K562 (cell line): ENCODE results near the gene LSM8. TPM values are rescaled to one million over a fixed set of nuclear protein-coding genes. Genes with fewer than 3 reads are reported as not detected.

Source experiments
- BRCA1 ChIP-seq, 2 experiments: fragments of 450-650 bp in 1 of 2; sonication (generic) in 1 of 2; formaldehyde crosslinking in 1 of 2; IDR thresholded peaks; 2 replicates each; pipeline versions ENCODE4 v1.5.0 to v1.6.1; 2017 to 2020; ENCODE audit warnings: mild to moderate bottlenecking in 1 of 2, missing genetic modification reagents in 1 of 2
- CEBPG ChIP-seq, 3 experiments: fragments of 200-800 bp in 1 of 3; sonication (Bioruptor generic) in 1 of 3; sonication (generic) in 1 of 3; formaldehyde crosslinking in 1 of 3; IDR thresholded peaks in 2 of 3; conservative IDR thresholded peaks in 1 of 3; 2 replicates each; pipeline versions ENCODE4 v1.6.1 to v1.8.0; 2016 to 2022; ENCODE audit warnings: missing compliant biosample characterization in 2 of 3, missing genetic modification characterization in 2 of 3, mild to moderate bottlenecking in 1 of 3, missing genetic modification reagents in 1 of 3
- CHD2 ChIP-seq: IDR thresholded peaks from 2 replicates; pipeline ENCODE4 v1.6.1; 2011; ENCODE audit warnings: low read depth, low read length
- FOSL1 ChIP-seq: fragments of 200-800 bp; sonication (Bioruptor generic); conservative IDR thresholded peaks from 2 replicates; pipeline ENCODE4 v1.6.1; 2016; ENCODE audit warnings: missing genetic modification characterization, missing compliant biosample characterization
- MYBL2 ChIP-seq, 2 experiments: fragments of 450-650 bp in 1 of 2; sonication (generic) in 1 of 2; formaldehyde crosslinking in 1 of 2; IDR thresholded peaks; 2 replicates each; pipeline versions ENCODE4 v1.6.1 to v1.8.1; 2017 to 2022; ENCODE audit warnings: borderline replicate concordance in 1 of 2, inconsistent platforms in 1 of 2, low read depth in 1 of 2, mild to moderate bottlenecking in 1 of 2, missing genetic modification reagents in 1 of 2, moderate library complexity in 1 of 2
- NUFIP1 ChIP-seq: fragments of 450-650 bp; IDR thresholded peaks from 2 replicates; pipeline ENCODE4 v1.6.1; 2018; ENCODE audit not compliant: partially characterized antibody
- RBM15 ChIP-seq: fragments of 200-400 bp; formaldehyde crosslinking; IDR thresholded peaks from 2 replicates; pipeline ENCODE4 v1.6.1; 2018; ENCODE audit warnings: mild to moderate bottlenecking, low read length, moderate library complexity; ENCODE audit not compliant: insufficient read depth
- SMARCA5 ChIP-seq: fragments of 450-650 bp; IDR thresholded peaks from 2 replicates; pipeline ENCODE4 v1.6.1; 2016
- TFE3 ChIP-seq: fragments of 450-650 bp; formaldehyde crosslinking; IDR thresholded peaks from 2 replicates; pipeline ENCODE4 v1.4.0; 2020; ENCODE audit warnings: mild to moderate bottlenecking, mixed read lengths
- TRIM24 ChIP-seq, 2 experiments: fragments of 450-650 bp; IDR thresholded peaks; 2 replicates each; pipeline ENCODE4 v1.6.1; 2016
- ZNF175 ChIP-seq: fragments of 200-800 bp; sonication (Bioruptor generic); IDR thresholded peaks from 2 replicates; pipeline ENCODE4 v1.6.1; 2016; ENCODE audit warnings: low read depth, mild to moderate bottlenecking, missing genetic modification characterization, missing compliant biosample characterization
- ZNF282 ChIP-seq: sonication (generic); formaldehyde crosslinking; IDR thresholded peaks from 2 replicates; pipeline ENCODE4 v1.8.1; 2023; ENCODE audit warnings: missing genetic modification reagents
- ZNF398 ChIP-seq: fragments of 250-450 bp; sonication (Bioruptor Pico); IDR thresholded peaks from 2 replicates; pipeline ENCODE4 v1.8.0; 2021; ENCODE audit warnings: moderate library complexity, mild to moderate bottlenecking, inconsistent platforms
- polyA plus RNA-seq, 8 experiments: library from polyadenylated mRNA; depleted of rRNA in 4 of 8; stranded (reverse) in 5 of 8; unstranded in 3 of 8; fragments of >200 nt; fragmentation: Nextera tagmentation in 2 of 8; fragmentation: Illumina TruSeq in 1 of 8; extraction: Ambion mirVana in 2 of 8; extraction: Trizol in 1 of 8; gene quantifications; 2 replicates each; pipeline versions ENCODE4 v1.2.1 to v1.2.3, GENCODE V29; 2011 to 2014; ENCODE audit warnings: inconsistent platforms in 1 of 8, missing spikeins in 1 of 8
- total RNA-seq, 7 experiments: library from RNA; depleted of rRNA in 6 of 7; stranded (reverse); fragments of >200 nt in 6 of 7; fragmentation: Illumina TruSeq in 2 of 7; extraction: Trizol in 2 of 7; gene quantifications; 2 replicates each; pipeline versions ENCODE4 v1.2.1 to v1.2.3, GENCODE V29; 2011 to 2021; ENCODE audit warnings: low replicate concordance in 1 of 7
- TF ChIP-seq, protein P1 (sequence below): sonication (generic); formaldehyde crosslinking; IDR thresholded peaks from 2 replicates; pipeline ENCODE4 v1.8.0; 2023; ENCODE audit warnings: missing genetic modification reagents, mild to moderate bottlenecking, borderline replicate concordance

The LSM8 gene
- total and polyA plus RNA-seq, 9 of the 15 experiments (the other 6 are each of a cell fraction or from before 2014, with no cell fraction given), result 81.5 to 340 (median 180) TPM

DNA sequence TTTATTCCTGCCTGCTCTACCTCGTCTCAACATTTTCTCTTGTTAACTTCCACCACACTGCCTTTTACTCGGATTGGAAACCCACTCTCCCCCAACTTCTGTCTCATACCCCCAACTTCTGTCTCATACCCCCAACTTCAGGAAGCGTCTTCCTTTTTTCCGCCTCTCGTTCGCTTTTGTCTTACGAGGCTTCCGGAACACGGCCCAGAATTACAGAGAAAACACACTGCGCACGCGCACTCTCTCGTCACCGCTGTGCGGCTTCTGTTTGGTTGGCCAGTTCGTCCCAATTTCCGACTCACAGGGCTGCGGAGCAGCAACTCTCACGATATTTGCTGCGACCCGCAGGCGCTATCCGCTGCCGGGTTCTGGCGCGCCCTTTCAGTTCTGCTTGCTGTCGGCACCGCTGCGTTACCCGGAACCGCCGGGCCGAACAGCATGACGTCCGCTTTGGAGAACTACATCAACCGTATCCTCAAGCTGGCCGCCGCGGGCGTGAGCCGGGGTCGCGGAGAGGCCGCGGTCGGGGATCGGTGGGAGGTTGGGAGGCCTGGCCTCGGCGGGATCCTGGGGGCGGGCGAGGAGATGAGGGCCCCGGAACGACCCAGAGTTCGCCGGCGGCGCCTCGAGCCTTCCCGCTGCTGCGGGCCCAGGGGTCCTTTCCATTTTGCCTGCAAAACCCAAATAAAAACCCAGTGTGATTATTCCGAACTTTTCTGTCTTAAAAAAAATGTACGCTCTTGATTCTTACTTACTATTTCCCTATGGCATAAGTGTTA, at the start of gene LSM8 (continued):
- TF ChIP-seq TRIM24 (IDR thresholded peaks at IDR 0.05) (peak in 1 of 2 experiments; percentile 46; a peak in 1 of 4 replicates), RBM15 (no peak), NUFIP1 (no peak), BRCA1 (IDR thresholded peaks at IDR 0.05) (no peak), BRCA1 (CRISPR knock-in tag; IDR thresholded peaks at IDR 0.05) (no peak), CEBPG (CRISPR knock-in tag; IDR thresholded peaks at IDR 0.05) (no peak), CEBPG (tag; conservative IDR thresholded peaks at IDR 0.05 in 1 of 2, IDR thresholded peaks at IDR 0.05 in 1 of 2) (no peak), TFE3 (no peak), CHD2 (peak; percentile 98), FOSL1 (tag) (no peak; the same call in 1 of the 2 replicates), MYBL2 (IDR thresholded peaks at IDR 0.05; ENCODE audit: low read depth) (no peak; the same call in 1 of the 2 replicates), MYBL2 (CRISPR knock-in tag; IDR thresholded peaks at IDR 0.05; ENCODE audit: borderline replicate concordance) (no peak), SMARCA5 (0 out of 2 replicates have a peak, but pooled peaks have one; percentile 55), ZNF398 (CRISPR knock-in tag) (no peak), ZNF282 (CRISPR knock-in tag) (no peak), ZNF175 (CRISPR knock-in tag) (peak; percentile 46; the same call in 1 of the 2 replicates)
- TF ChIP-seq, protein P1, sequence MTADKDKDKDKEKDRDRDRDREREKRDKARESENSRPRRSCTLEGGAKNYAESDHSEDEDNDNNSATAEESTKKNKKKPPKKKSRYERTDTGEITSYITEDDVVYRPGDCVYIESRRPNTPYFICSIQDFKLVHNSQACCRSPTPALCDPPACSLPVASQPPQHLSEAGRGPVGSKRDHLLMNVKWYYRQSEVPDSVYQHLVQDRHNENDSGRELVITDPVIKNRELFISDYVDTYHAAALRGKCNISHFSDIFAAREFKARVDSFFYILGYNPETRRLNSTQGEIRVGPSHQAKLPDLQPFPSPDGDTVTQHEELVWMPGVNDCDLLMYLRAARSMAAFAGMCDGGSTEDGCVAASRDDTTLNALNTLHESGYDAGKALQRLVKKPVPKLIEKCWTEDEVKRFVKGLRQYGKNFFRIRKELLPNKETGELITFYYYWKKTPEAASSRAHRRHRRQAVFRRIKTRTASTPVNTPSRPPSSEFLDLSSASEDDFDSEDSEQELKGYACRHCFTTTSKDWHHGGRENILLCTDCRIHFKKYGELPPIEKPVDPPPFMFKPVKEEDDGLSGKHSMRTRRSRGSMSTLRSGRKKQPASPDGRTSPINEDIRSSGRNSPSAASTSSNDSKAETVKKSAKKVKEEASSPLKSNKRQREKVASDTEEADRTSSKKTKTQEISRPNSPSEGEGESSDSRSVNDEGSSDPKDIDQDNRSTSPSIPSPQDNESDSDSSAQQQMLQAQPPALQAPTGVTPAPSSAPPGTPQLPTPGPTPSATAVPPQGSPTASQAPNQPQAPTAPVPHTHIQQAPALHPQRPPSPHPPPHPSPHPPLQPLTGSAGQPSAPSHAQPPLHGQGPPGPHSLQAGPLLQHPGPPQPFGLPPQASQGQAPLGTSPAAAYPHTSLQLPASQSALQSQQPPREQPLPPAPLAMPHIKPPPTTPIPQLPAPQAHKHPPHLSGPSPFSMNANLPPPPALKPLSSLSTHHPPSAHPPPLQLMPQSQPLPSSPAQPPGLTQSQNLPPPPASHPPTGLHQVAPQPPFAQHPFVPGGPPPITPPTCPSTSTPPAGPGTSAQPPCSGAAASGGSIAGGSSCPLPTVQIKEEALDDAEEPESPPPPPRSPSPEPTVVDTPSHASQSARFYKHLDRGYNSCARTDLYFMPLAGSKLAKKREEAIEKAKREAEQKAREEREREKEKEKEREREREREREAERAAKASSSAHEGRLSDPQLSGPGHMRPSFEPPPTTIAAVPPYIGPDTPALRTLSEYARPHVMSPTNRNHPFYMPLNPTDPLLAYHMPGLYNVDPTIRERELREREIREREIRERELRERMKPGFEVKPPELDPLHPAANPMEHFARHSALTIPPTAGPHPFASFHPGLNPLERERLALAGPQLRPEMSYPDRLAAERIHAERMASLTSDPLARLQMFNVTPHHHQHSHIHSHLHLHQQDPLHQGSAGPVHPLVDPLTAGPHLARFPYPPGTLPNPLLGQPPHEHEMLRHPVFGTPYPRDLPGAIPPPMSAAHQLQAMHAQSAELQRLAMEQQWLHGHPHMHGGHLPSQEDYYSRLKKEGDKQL (CRISPR knock-in tag), result no peak
